Fibroblast of upper back skin (primary cell): ENCODE measurements around the gene LHPP.

Experiments
- DNase-seq: peaks from one replicate; pipeline ENCODE4 v3.0.0-alpha.2; 2013

LHPP gene

GRCh38 chr10:124522933-124523871 lies 61.6 kb downstream of the LHPP start:
- DNase-seq, result no peak

DNA sequence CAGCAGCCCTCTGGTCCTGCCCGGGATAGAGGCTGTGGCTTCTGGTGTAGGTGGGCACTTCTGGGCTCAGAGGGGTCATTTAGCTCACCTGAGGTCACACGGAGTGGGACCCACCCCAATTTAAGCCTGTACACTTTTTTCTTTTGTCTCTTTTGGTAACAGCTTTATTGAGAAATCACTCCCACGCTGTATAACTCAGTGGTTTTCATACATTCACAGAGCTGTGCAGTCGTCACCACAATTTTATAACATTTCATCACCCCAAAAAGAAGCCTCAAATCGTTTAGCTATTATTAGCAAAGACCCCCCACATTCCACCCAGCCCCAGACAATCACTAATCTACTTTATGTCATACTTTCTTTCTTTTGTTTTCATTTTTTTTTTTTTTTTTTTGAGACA lies 62.3 kb downstream of the LHPP start:
- peak; percentile 12 for DNase-seq

- no peak for DNase-seq
Measured at GRCh38 chr10:124524991-124525653, 63.5 kb downstream of the LHPP start.

- no peak for DNase-seq
Measured at GRCh38 chr10:124525751-124526600, 64.4 kb downstream of the LHPP start.

- DNase-seq, result no peak
Measured at GRCh38 chr10:124526621-124527267, 65.1 kb downstream of the LHPP start.

DNA sequence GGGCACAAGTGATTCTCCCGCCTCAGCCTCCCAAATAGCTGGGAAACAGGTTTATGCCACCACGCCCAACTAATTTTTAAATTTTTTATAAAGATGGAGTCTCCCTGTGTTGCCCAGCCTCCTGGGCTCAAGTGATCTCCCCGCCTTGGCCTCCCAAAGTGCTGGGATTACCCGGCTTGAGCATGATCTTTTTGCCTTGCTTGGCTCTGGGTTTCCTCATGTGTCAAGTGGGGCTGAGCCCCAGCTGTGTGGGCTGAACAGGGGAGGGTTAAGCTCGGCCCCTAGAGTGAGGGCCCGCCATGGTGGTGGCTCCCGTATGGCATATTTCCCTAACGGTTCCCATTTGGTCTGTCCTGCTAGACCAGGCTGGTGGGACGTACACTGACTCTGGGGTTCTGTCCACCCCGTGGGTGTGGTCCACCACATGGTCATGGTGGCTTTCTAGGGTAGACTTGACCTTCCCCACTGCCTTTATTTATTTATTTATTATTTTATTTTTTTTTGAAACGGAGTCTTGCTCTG lies 66.3 kb downstream of the LHPP start:
- no peak for DNase-seq

DNA sequence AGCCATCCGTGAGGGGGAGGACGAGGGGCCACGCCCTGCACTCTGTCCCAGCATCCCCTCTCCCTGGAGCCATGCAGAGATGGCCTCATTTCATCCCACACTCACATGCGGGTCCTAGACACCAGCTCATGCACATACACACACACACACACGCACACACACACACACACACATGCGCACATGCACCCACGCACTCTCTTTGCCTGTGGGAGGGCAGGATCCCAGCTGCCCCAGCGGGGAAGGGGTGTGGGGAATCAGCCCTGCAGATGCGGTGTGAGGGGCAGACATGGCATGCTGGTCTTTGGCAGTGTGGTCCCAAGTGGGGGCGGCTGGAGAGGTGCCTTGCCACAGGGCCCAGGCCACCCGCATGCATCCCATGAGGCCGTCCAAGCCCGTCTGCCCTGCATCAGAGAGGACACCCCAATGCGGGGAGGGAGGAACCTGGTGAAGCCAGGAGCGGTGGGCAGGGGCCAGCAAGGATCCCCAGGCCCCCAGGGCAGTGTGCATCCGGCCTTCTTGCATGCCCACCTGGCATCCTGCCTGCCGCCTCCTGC lies 68.1 kb downstream of the LHPP start:
- no peak for DNase-seq

GRCh38 chr10:124530215-124530665 lies 68.6 kb downstream of the LHPP start:
- peak; percentile 73 for DNase-seq

- no peak for DNase-seq
Measured at GRCh38 chr10:124530816-124531215, 69.2 kb downstream of the LHPP start.

GRCh38 chr10:124532106-124532641 lies 70.6 kb downstream of the LHPP start:
- no peak for DNase-seq

DNA sequence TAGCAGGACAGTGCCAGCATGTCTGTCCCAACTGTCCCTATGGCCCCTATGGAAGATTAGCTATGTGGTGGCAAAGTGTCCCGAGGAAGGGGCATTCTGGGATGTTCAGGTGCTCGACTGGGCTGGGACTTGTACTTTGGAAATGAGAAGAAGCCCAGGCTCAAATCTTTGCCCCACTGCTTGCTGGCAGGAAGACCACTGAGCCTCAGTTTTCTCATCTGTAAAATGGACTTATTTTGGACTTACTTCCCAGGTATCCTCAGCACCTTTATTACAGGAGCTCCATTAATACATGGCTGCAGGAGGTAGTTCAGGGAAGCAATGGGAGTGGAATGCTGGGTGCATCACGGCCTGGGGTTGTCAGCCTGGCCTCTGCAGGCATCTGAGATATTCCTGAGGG lies 71.2 kb downstream of the LHPP start:
- DNase-seq, result no peak

DNA sequence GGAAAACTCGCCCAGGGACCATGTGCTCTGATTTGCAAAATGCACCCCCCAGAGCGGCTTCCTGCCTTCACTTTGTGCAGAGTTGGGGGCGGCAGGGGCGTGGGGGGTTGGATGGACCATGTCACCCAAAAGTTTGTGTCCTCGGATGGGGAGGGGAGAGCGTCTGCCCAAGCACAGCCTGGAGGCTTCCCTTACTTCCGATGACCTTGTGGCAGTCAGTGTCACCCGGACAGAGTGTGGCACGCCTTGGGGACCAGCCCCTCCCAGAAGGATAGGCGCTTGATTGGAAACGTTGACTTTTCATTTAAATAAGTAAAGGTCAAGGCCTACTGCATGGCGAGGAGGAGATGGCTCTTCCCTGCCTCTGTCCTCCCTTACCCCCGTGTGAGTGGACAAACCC lies 71.6 kb downstream of the LHPP start:
- DNase-seq, result no peak

- no peak for DNase-seq
Measured at GRCh38 chr10:124534231-124534798, 72.7 kb downstream of the LHPP start.

GRCh38 chr10:124534826-124535601 lies 73.4 kb downstream of the LHPP start:
- no peak for DNase-seq

- DNase-seq, result no peak
Measured at GRCh38 chr10:124535731-124536495, 74.3 kb downstream of the LHPP start.

GRCh38 chr10:124536496-124537050 lies 75.0 kb downstream of the LHPP start:
- no peak for DNase-seq

DNA sequence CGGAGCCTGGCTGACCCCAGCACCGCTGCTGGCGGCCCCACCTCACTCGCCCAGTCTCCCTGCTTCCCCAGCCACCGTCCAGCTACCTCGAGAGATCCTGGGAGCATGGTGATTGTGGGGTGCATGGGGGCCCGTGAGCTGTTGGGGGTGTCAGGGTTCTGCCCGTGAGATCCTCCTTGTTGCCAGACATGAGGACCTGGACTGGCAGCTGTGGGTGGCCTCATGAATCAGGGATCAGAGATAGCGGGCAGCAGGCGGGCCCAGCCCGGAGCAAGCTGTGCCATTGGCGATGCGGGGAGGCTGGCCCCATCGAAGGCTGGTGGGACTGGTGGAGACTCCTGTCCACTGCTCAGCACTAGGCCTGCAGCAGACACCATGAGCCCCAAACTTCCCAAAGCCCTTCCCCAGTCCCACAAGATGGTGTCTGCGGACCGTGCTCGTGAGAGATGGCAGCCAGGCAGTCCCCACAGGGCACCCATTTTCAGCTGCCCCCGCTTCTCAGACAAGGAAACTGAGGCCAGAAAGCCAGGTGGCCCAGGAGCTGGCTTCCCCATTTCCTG lies 75.6 kb downstream of the LHPP start:
- DNase-seq, result no peak

GRCh38 chr10:124537891-124538290 lies 76.3 kb downstream of the LHPP start:
- DNase-seq, result no peak

- DNase-seq, result no peak
Measured at GRCh38 chr10:124538706-124539105, 77.1 kb downstream of the LHPP start.
